ENCODE results near the gene ANKS1A. TPM values are rescaled to one million over a fixed set of nuclear protein-coding genes. Genes with fewer than 3 reads are reported as not detected.

ANKS1A gene
- polyA plus RNA-seq, 1 of the 3 experiments (the other 2 are of a cell fraction) = 7.6 TPM

DNA sequence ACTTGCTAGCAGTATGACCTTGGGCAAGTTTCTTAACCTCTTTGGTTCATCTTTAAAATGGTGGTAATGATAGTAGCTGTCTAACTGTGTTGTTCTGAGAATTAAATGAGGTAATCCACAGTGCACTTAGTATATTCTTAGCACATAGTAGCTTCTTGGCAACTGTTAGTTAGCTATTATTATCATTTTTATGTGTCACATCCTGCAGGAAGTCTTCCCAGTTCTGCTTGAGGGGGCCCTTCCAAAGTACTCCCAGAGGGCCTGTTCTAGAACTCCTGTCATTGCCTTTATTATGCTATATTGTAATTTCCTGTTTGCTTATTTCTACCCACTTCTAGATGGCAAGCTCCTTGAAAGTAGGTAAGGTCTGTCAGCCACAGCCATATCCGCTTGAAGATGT lies 30.6 kb downstream of the ANKS1A start:
- Histone ChIP-seq H4K20me1 (ENCODE audit: insufficient read depth) (no peaks in the 10 kb centered on the region; the same call in 1 of the 2 replicates), H3K9me2 (no peaks in the 10 kb centered on the region), H3K79me2 (ENCODE audit: insufficient read depth) (peaks cover 6% of the 10 kb centered on the region; the same call in 1 of the 2 replicates), H2AFZ (ENCODE audit: low read depth) (no peak overlapping the region), H3K36me3 (replicated peaks in 1 of 2; ENCODE audit: control insufficient read depth in 1 of 2, insufficient read depth in 2 of 2, low read length in 1 of 2) (no peaks in the 10 kb centered on the region), H3F3A (replicated peaks; ENCODE audit: insufficient read depth) (peaks cover 14% of the 10 kb centered on the region), H3K27ac (ENCODE audit: low read depth in 2 of 2, low read length in 1 of 2) (no peak overlapping the region), H3K9ac (no peak overlapping the region), H3K27me3 (ENCODE audit: insufficient read depth) (no peaks in the 10 kb centered on the region), H3K4me3 (ENCODE audit: low read depth in 2 of 2, low read length in 1 of 2) (no peak overlapping the region), H3K4me1 (ENCODE audit: control insufficient read depth in 1 of 2, insufficient read depth in 2 of 2, low read depth in 1 of 2, low read length in 1 of 2) (peaks cover 0 to 3% of the 10 kb centered on the region in 2 experiments; a peak in 1 of 4 replicates), H3K4me2 (no peak overlapping the region), H3K9me3 (no peaks in the 10 kb centered on the region)
- TF ChIP-seq, protein P1, sequence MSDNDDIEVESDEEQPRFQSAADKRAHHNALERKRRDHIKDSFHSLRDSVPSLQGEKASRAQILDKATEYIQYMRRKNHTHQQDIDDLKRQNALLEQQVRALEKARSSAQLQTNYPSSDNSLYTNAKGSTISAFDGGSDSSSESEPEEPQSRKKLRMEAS (IDR thresholded peaks at IDR 0.05; ENCODE audit: low read depth) = no peak
- TF ChIP-seq SIN3A (IDR thresholded peaks at IDR 0.05; ENCODE audit: borderline replicate concordance, low read depth, low read length) (no peak), ELF1 (IDR thresholded peaks at IDR 0.05) (no peak), SMC3 (IDR thresholded peaks at IDR 0.05; ENCODE audit: low read depth, low read length) (no peak), MEF2A (IDR thresholded peaks at IDR 0.05; ENCODE audit: borderline replicate concordance, low read depth) (no peak), RFX5 (IDR thresholded peaks at IDR 0.05; ENCODE audit: low read length) (no peak)
- TF ChIP-seq, protein P2, sequence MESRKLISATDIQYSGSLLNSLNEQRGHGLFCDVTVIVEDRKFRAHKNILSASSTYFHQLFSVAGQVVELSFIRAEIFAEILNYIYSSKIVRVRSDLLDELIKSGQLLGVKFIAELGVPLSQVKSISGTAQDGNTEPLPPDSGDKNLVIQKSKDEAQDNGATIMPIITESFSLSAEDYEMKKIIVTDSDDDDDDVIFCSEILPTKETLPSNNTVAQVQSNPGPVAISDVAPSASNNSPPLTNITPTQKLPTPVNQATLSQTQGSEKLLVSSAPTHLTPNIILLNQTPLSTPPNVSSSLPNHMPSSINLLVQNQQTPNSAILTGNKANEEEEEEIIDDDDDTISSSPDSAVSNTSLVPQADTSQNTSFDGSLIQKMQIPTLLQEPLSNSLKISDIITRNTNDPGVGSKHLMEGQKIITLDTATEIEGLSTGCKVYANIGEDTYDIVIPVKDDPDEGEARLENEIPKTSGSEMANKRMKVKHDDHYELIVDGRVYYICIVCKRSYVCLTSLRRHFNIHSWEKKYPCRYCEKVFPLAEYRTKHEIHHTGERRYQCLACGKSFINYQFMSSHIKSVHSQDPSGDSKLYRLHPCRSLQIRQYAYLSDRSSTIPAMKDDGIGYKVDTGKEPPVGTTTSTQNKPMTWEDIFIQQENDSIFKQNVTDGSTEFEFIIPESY (IDR thresholded peaks at IDR 0.05; ENCODE audit: borderline replicate concordance, low read depth) = no peak
- TF ChIP-seq, protein P3, sequence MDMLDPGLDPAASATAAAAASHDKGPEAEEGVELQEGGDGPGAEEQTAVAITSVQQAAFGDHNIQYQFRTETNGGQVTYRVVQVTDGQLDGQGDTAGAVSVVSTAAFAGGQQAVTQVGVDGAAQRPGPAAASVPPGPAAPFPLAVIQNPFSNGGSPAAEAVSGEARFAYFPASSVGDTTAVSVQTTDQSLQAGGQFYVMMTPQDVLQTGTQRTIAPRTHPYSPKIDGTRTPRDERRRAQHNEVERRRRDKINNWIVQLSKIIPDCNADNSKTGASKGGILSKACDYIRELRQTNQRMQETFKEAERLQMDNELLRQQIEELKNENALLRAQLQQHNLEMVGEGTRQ (IDR thresholded peaks at IDR 0.05; ENCODE audit: borderline replicate concordance, low read depth, low read length) = no peak
- ChIA-PET POLR2A (no interaction called here), CTCF (interaction anchor here (1.2 to 1.3 kb wide), 2 partner anchors 10 to 30 kb away, joined by 3 to 4 read pairs; no protein-coding TSS in a partner anchor)
- no peak for DNase-seq
- 100% methylated on average over 1 of the region's 1 CpG for WGBS (ENCODE audit: low lambda C conversion rate)

DNA sequence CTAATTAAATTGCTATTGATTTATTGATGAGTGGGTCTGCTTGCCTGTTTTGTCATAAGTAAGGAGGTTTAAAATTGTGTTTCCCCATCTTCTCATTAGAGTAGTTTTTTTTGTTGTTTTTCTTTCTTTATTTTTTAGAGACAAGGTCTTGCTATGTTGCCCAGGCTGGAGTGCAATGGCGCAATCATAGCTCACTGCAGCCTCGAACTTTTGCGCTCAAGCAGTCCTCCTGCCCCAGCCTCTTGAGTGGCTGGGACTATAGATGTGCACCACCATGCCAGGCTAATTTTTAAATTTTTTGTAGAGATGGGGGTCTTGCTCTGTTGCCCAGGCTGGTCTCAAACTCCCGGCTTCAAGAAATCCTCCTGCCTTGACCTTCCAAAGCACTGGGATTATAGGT lies 31.0 kb downstream of the ANKS1A start:
- no peak overlapping the region for H3K9ac ChIP-seq
- ChIA-PET POLR2A (no interaction called here), CTCF (interaction anchor here (1.2 kb wide), 1 partner anchor 29 kb away, joined by 3 read pairs; no protein-coding TSS in a partner anchor)
- 73% methylated on average over 4 of the region's 4 CpGs for WGBS (ENCODE audit: low lambda C conversion rate)
- H3K4me2 ChIP-seq = no peak overlapping the region
- H3K36me3 ChIP-seq (replicated peaks in 1 of 2; ENCODE audit: control insufficient read depth in 1 of 2, insufficient read depth in 2 of 2, low read length in 1 of 2) = no peaks in the 10 kb centered on the region
- H3F3A ChIP-seq (replicated peaks; ENCODE audit: insufficient read depth) = peaks cover 14% of the 10 kb centered on the region
- H2AFZ ChIP-seq (ENCODE audit: low read depth) = no peak overlapping the region
- no peaks in the 10 kb centered on the region; the same call in 1 of the 2 replicates for H4K20me1 ChIP-seq (ENCODE audit: insufficient read depth)
- DNase-seq = no peak
- no peaks in the 10 kb centered on the region for H3K9me2 ChIP-seq
- no peaks in the 10 kb centered on the region for H3K4me1 ChIP-seq (ENCODE audit: control insufficient read depth in 1 of 2, insufficient read depth in 2 of 2, low read depth in 1 of 2, low read length in 1 of 2)
- TF ChIP-seq, protein P1 (IDR thresholded peaks at IDR 0.05; ENCODE audit: low read depth) = no peak
- TF ChIP-seq TCF12 (IDR thresholded peaks at IDR 0.05) (no peak), JUND (IDR thresholded peaks at IDR 0.05) (no peak)
- no peaks in the 10 kb centered on the region for H3K27me3 ChIP-seq (ENCODE audit: insufficient read depth)
- H3K79me2 ChIP-seq (ENCODE audit: insufficient read depth) = peaks cover 4% of the 10 kb centered on the region; the same call in 1 of the 2 replicates
- H3K4me3 ChIP-seq (ENCODE audit: low read depth in 2 of 2, low read length in 1 of 2) = no peak overlapping the region
- no peaks in the 10 kb centered on the region for H3K9me3 ChIP-seq
- no peak overlapping the region for H3K27ac ChIP-seq (ENCODE audit: low read depth in 2 of 2, low read length in 1 of 2)
